ENCODE measurements around the gene LSM3.

DNA sequence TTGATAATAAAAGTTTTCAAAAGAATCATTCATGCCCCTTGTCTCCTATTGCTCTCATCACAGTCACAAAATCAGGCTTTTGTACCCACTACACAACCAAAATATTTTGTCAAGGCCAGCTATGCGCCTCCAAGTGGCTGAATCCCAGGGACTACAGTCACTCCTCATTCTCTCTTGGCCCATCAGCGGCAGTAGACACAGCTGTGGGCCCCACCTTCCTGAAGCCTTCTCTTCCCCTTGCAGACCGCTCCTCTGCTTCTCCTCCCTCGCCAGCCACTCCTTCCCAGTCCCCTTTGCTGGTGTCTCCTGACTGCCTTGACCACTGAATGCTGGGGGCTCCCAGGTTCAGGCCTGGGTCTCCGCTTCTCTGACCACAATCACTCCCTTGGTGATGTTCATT is 52.1 kb downstream of the LSM3 start:
- TF ChIP-seq, protein P1, sequence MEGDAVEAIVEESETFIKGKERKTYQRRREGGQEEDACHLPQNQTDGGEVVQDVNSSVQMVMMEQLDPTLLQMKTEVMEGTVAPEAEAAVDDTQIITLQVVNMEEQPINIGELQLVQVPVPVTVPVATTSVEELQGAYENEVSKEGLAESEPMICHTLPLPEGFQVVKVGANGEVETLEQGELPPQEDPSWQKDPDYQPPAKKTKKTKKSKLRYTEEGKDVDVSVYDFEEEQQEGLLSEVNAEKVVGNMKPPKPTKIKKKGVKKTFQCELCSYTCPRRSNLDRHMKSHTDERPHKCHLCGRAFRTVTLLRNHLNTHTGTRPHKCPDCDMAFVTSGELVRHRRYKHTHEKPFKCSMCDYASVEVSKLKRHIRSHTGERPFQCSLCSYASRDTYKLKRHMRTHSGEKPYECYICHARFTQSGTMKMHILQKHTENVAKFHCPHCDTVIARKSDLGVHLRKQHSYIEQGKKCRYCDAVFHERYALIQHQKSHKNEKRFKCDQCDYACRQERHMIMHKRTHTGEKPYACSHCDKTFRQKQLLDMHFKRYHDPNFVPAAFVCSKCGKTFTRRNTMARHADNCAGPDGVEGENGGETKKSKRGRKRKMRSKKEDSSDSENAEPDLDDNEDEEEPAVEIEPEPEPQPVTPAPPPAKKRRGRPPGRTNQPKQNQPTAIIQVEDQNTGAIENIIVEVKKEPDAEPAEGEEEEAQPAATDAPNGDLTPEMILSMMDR (IDR thresholded peaks at IDR 0.05): no peak
- no peak for TF ChIP-seq ZFX (IDR thresholded peaks at IDR 0.05; ENCODE audit: borderline replicate concordance)

Data from 22Rv1 (cell line).